GM23338 (cell line): ENCODE results near the gene MAP2K7. TPM values are rescaled to one million over a fixed set of nuclear protein-coding genes. Genes with fewer than 3 reads are reported as not detected.
A peak's percentile ranks its signal among the peaks of the same experiment; 100 is the strongest.

Experiments used
- ATAC-seq: fragments of 200-7000 bp; cut with Tn5 transposase; 3 replicates; pipeline ENCODE4 v1.9.1; 2020
- DNase-seq: peaks from one replicate; pipeline ENCODE4 v3.0.0-alpha.2; 2015; ENCODE audit warnings: low spot score
- H2AFZ ChIP-seq: fragments of 200-600 bp; sonication (generic); 2 replicates; pipeline ENCODE4 v1.8.0; 2016; ENCODE audit warnings: antibody characterized with exemption, mild to moderate bottlenecking, moderate library complexity
- H3F3A ChIP-seq: fragments of 200-600 bp; sonication (generic); replicated peaks from 2 replicates; pipeline ENCODE4 v1.8.0; 2017; ENCODE audit warnings: antibody characterized with exemption, mixed run types, low read depth
- H3K27ac ChIP-seq: fragments of 200-600 bp; sonication (generic); 2 replicates; pipeline ENCODE4 v1.6.1; 2016; ENCODE audit warnings: low read depth
- H3K27me3 ChIP-seq: fragments of 200-600 bp; sonication (generic); 2 replicates; pipeline ENCODE4 v1.8.0; 2016; ENCODE audit warnings: mild to moderate bottlenecking, mixed run types, moderate library complexity; ENCODE audit not compliant: insufficient read depth
- H3K36me3 ChIP-seq: fragments of 200-600 bp; sonication (generic); 2 replicates; pipeline ENCODE4 v1.8.0; 2016; ENCODE audit warnings: mild to moderate bottlenecking; ENCODE audit not compliant: insufficient read depth
- H3K4me1 ChIP-seq: fragments of 200-600 bp; sonication (generic); 2 replicates; pipeline ENCODE4 v1.8.0; 2016; ENCODE audit warnings: mild to moderate bottlenecking, moderate library complexity; ENCODE audit not compliant: insufficient read depth
- H3K4me2 ChIP-seq: fragments of 200-600 bp; sonication (generic); 2 replicates; pipeline ENCODE4 v1.7.1; 2017; ENCODE audit warnings: mixed run types
- H3K4me3 ChIP-seq: fragments of 200-600 bp; sonication (generic); 2 replicates; pipeline ENCODE4 v1.6.1; 2016; ENCODE audit warnings: mixed run types
- H3K79me2 ChIP-seq: fragments of 200-600 bp; sonication (generic); replicated peaks from 2 replicates; pipeline ENCODE4 v1.8.0; 2017; ENCODE audit warnings: mild to moderate bottlenecking; ENCODE audit not compliant: insufficient read depth
- H3K9me2 ChIP-seq: fragments of 200-600 bp; sonication (generic); 2 replicates; pipeline ENCODE4 v1.8.0; 2017; ENCODE audit not compliant: insufficient read depth
- H4K20me1 ChIP-seq: fragments of 200-600 bp; sonication (generic); replicated peaks from 2 replicates; pipeline ENCODE4 v1.8.0; 2017; ENCODE audit warnings: mild to moderate bottlenecking; ENCODE audit not compliant: insufficient read depth
- H3K27ac Mint-ChIP-seq: 2 replicates; pipeline ENCODE4 v1.8.0; 2020; ENCODE audit warnings: inconsistent platforms, mild to moderate bottlenecking, moderate library complexity, mixed read lengths
- H3K27me3 Mint-ChIP-seq: 3 replicates; pipeline ENCODE4 v1.8.0; 2022; ENCODE audit warnings: low read depth, mild to moderate bottlenecking, moderate library complexity, mixed read lengths, inconsistent platforms; ENCODE audit not compliant: insufficient read depth, poor library complexity
- H3K36me3 Mint-ChIP-seq: 3 replicates; pipeline ENCODE4 v1.8.0; 2021; ENCODE audit warnings: low read depth, mild to moderate bottlenecking, inconsistent platforms, moderate library complexity, mixed read lengths
- H3K4me1 Mint-ChIP-seq: 3 replicates; pipeline ENCODE4 v1.8.0; 2020; ENCODE audit warnings: mild to moderate bottlenecking, inconsistent platforms, mixed read lengths
- H3K4me3 Mint-ChIP-seq: 3 replicates; pipeline ENCODE4 v1.8.0; 2021; ENCODE audit warnings: moderate library complexity, mild to moderate bottlenecking, inconsistent platforms, mixed read lengths
- H3K9me3 Mint-ChIP-seq: 3 replicates; pipeline ENCODE4 v1.8.0; 2020; ENCODE audit warnings: moderate library complexity, mild to moderate bottlenecking, inconsistent platforms, mixed read lengths
- CTCF ChIP-seq, 2 experiments: fragments of 200-600 bp in 1 of 2; sonication (generic) in 1 of 2; conservative IDR thresholded peaks; 2 replicates each; pipeline versions ENCODE4 v1.5.1 to v1.6.1; 2016 to 2017; ENCODE audit warnings: antibody characterized with exemption in 2 of 2, low read depth in 2 of 2, mild to moderate bottlenecking in 2 of 2, moderate library complexity in 1 of 2
- ETS1 ChIP-seq: IDR thresholded peaks from 2 replicates; pipeline ENCODE4 v1.6.1; 2016; ENCODE audit warnings: antibody characterized with exemption
- EZH2 ChIP-seq: fragments of 200-600 bp; sonication (generic); IDR thresholded peaks from one replicate; pipeline ENCODE4 v1.8.0; 2017; ENCODE audit warnings: antibody characterized with exemption, mild to moderate bottlenecking, low read depth; ENCODE audit not compliant: unreplicated experiment
- EZH2phosphoT487 ChIP-seq: fragments of 200-600 bp; sonication (generic); IDR thresholded peaks from one replicate; pipeline ENCODE4 v1.8.1; 2018; ENCODE audit warnings: antibody characterized with exemption; ENCODE audit not compliant: unreplicated experiment
- JUNB ChIP-seq: IDR thresholded peaks from one replicate; pipeline ENCODE4 v1.6.1; 2016; ENCODE audit warnings: antibody characterized with exemption; ENCODE audit not compliant: unreplicated experiment
- NANOG ChIP-seq: IDR thresholded peaks from 2 replicates; pipeline ENCODE4 v1.6.1; 2016; ENCODE audit warnings: antibody characterized with exemption, borderline replicate concordance
- POLR2AphosphoS5 ChIP-seq: IDR thresholded peaks from 2 replicates; pipeline ENCODE4 v1.6.1; 2016; ENCODE audit warnings: antibody characterized with exemption, low read depth
- ZNF331 ChIP-seq: fragments of 250-450 bp; sonication (Bioruptor Pico); IDR thresholded peaks from 2 replicates; pipeline ENCODE4 v1.5.0; 2020; ENCODE audit warnings: low read depth, mild to moderate bottlenecking, moderate library complexity
- ZNF462 ChIP-seq: fragments of 250-450 bp; sonication (Bioruptor Pico); IDR thresholded peaks from 2 replicates; pipeline ENCODE4 v1.5.0; 2020; ENCODE audit warnings: mild to moderate bottlenecking, moderate library complexity
- polyA plus RNA-seq: library from polyadenylated mRNA; unstranded; fragments of >200 nt; fragmentation: Nextera tagmentation; extraction: Ambion mirVana; gene quantifications from 2 replicates; pipeline ENCODE4 v1.2.1, GENCODE V29; 2016
- total RNA-seq: library from RNA; depleted of rRNA; stranded (reverse); fragments of >200 nt; shearing (Covaris generic); gene quantifications from 2 replicates; pipeline ENCODE4 v1.2.3, GENCODE V29; 2014

The MAP2K7 gene
- total and polyA plus RNA-seq, 2 experiments from 2014 or later, result 11.3 to 22.6 TPM

- Mint-ChIP-seq H3K27me3 (peaks cover 52% of the 10 kb centered on the region), H3K27ac (no peak overlapping the region), H3K4me3 (peak overlapping the region; percentile 69; the same call in 2 of the 3 replicates), H3K9me3 (no peaks in the 10 kb centered on the region), H3K4me1 (peaks cover 22% of the 10 kb centered on the region), H3K36me3 (no peaks in the 10 kb centered on the region)
- ATAC-seq, result peak; percentile 30
- peak overlapping the region; percentile 84 for H3K4me2 ChIP-seq
- no peak for TF ChIP-seq CTCF (conservative IDR thresholded peaks at IDR 0.05; ENCODE audit: low read depth in 2 of 2)
- TF ChIP-seq POLR2AphosphoS5, result peak; percentile 47
- peaks cover 36% of the 10 kb centered on the region for H3K4me1 ChIP-seq
- no peaks in the 10 kb centered on the region for H4K20me1 ChIP-seq
- DNase-seq, result peak; percentile 64
- H3K27me3 ChIP-seq, result peaks cover 67% of the 10 kb centered on the region
- H3F3A ChIP-seq, result 0 out of 2 replicates have a peak, but pooled peaks cover 7% of the 10 kb centered on the region
- H3K36me3 ChIP-seq, result no peaks in the 10 kb centered on the region
- no peak overlapping the region for H3K27ac ChIP-seq
- no peaks in the 10 kb centered on the region for H3K9me2 ChIP-seq
- H2AFZ ChIP-seq, result peak overlapping the region; percentile 47; the same call in 1 of the 2 replicates
- peak overlapping the region; percentile 67 for H3K4me3 ChIP-seq
- no peaks in the 10 kb centered on the region for H3K79me2 ChIP-seq
These were observed 40.3 kb upstream of the MAP2K7 start for GRCh38 chr19:7863157-7863970.

- peaks cover 54% of the 10 kb centered on the region for H3K27me3 Mint-ChIP-seq
- peaks cover 67% of the 10 kb centered on the region for H3K27me3 ChIP-seq
- no peak for TF ChIP-seq EZH2phosphoT487
- no peak for TF ChIP-seq JUNB
- TF ChIP-seq ETS1, result no peak
- TF ChIP-seq ZNF331 (CRISPR knock-in tag), result no peak
- TF ChIP-seq EZH2, result no peak
- no peak for TF ChIP-seq ZNF462 (CRISPR knock-in tag)
- no peak for TF ChIP-seq NANOG
These were observed 39.5 kb upstream of the MAP2K7 start for GRCh38 chr19:7863971-7864689.

More at GRCh38 chr19:7863971-7864689, 39.5 kb upstream of the MAP2K7 start:
- Histone ChIP-seq H4K20me1 (no peaks in the 10 kb centered on the region), H3K36me3 (no peaks in the 10 kb centered on the region), H3K4me3 (peak overlapping the region; percentile 67), H3K4me2 (peak overlapping the region; percentile 84), H3K27ac (no peak overlapping the region), H3F3A (0 out of 2 replicates have a peak, but pooled peaks cover 8% of the 10 kb centered on the region), H3K4me1 (peaks cover 32% of the 10 kb centered on the region), H3K79me2 (no peaks in the 10 kb centered on the region), H3K9me2 (no peaks in the 10 kb centered on the region), H2AFZ (no peak overlapping the region)
- no peak for ATAC-seq
- Mint-ChIP-seq H3K9me3 (no peaks in the 10 kb centered on the region), H3K4me1 (peaks cover 21% of the 10 kb centered on the region), H3K36me3 (no peaks in the 10 kb centered on the region), H3K4me3 (peak overlapping the region; percentile 62; the same call in 1 of the 3 replicates), H3K27ac (no peak overlapping the region)
- no peak for DNase-seq
